Astrocyte of the spinal cord (primary cell): ENCODE measurements around the gene PRPSAP2.

Source experiments
- DNase-seq: peaks from one replicate; pipeline ENCODE4 v3.0.0; 2011; ENCODE audit warnings: low read depth, low spot score
- H3K4me3 ChIP-seq: 2 replicates; pipeline ENCODE4 v1.5.1; 2011; ENCODE audit warnings: low read depth, mild to moderate bottlenecking, low read length, moderate library complexity
- CTCF ChIP-seq: IDR thresholded peaks from 2 replicates; pipeline ENCODE4 v1.5.1; 2012; ENCODE audit warnings: low read depth, mild to moderate bottlenecking, low read length, inconsistent platforms
- in situ Hi-C: cut with HindIII; loops from 2 replicates; pipeline ENCODE4 v1.10.0; 2017; ENCODE audit warnings: low sequenced_read_pairs

The PRPSAP2 gene

GRCh38 chr17:18889658-18890057 lies 31.7 kb downstream of the PRPSAP2 start:
- no peak overlapping the region for H3K4me3 ChIP-seq
- in situ Hi-C loops = no loop called here
- DNase-seq = no peak
- no peak for TF ChIP-seq CTCF

GRCh38 chr17:18891541-18891940 lies 33.6 kb downstream of the PRPSAP2 start:
- no peak overlapping the region for H3K4me3 ChIP-seq
- TF ChIP-seq CTCF = no peak
- in situ Hi-C loops = no loop called here
- DNase-seq = no peak

- TF ChIP-seq CTCF = no peak
- in situ Hi-C loops = no loop called here
- H3K4me3 ChIP-seq = no peak overlapping the region
- no peak for DNase-seq
These were observed 38.2 kb downstream of the PRPSAP2 start for GRCh38 chr17:18896146-18896545.

- H3K4me3 ChIP-seq = no peak overlapping the region
- in situ Hi-C loops = no loop called here
These were observed 39.0 kb downstream of the PRPSAP2 start for GRCh38 chr17:18896947-18897346.

GRCh38 chr17:18904482-18904881 lies 46.6 kb downstream of the PRPSAP2 start:
- in situ Hi-C loops = no loop called here
- no peak for TF ChIP-seq CTCF
- no peak overlapping the region for H3K4me3 ChIP-seq
- no peak for DNase-seq

More at GRCh38 chr17:18896947-18897346, 39.0 kb downstream of the PRPSAP2 start:
- TF ChIP-seq CTCF = no peak
- DNase-seq = no peak

GRCh38 chr17:18905226-18905625 lies 47.3 kb downstream of the PRPSAP2 start:
- no peak overlapping the region for H3K4me3 ChIP-seq
- DNase-seq = no peak
- in situ Hi-C loops = no loop called here
- no peak for TF ChIP-seq CTCF

GRCh38 chr17:18910326-18910725 lies 52.4 kb downstream of the PRPSAP2 start:
- in situ Hi-C loops = no loop called here
- no peak for TF ChIP-seq CTCF
- DNase-seq = no peak
- no peak overlapping the region for H3K4me3 ChIP-seq
